NCI-H510A (cell line): ENCODE results near the gene GLOD5.
"Not testable (repeated sequence)": the region's sequence is repeated elsewhere in the genome, so short reads cannot be mapped to it uniquely, and the experiment has no call there.

Source experiments
- DNase-seq: peaks from one replicate; lab custom pipeline; 2025; lab: John Stamatoyannopoulos, UW

The GLOD5 gene

GRCh38 chrX:48793935-48794334, 32.4 kb downstream of the GLOD5 start:
- no peak for DNase-seq

- DNase-seq = no peak
These were observed 32.9 kb downstream of the GLOD5 start for GRCh38 chrX:48794340-48794910.

GRCh38 chrX:48794911-48795515, 33.5 kb downstream of the GLOD5 start:
- no peak for DNase-seq

DNA sequence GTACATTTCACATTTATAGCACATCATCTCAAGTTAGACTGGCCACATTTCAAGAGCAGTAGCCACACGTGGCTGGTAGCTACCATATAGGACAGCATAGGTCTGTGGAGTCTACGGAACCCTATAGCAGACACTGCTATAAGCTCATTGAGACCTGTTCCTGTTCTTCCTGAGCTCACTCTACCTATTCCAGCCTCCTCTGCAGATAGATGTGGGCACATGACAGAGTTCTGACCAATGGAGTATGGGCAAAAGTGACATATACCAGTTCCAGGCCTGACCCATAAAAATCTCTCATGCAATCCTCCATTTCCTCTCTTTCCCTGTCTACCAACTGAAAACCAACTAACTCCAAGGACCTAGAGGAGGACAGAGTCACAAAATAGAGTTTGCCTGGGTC, 36.8 kb downstream of the GLOD5 start:
- DNase-seq = no peak

GRCh38 chrX:48800574-48801279, 39.2 kb downstream of the GLOD5 start:
- DNase-seq = no peak

GRCh38 chrX:48801280-48802088, 39.9 kb downstream of the GLOD5 start, which contains the start of gene HDAC6:
Gene HDAC6 (plus strand): TSS chrX:48802067. CDS start chrX:48802693, 626 bp downstream.
- peak; percentile 97 for DNase-seq

DNA sequence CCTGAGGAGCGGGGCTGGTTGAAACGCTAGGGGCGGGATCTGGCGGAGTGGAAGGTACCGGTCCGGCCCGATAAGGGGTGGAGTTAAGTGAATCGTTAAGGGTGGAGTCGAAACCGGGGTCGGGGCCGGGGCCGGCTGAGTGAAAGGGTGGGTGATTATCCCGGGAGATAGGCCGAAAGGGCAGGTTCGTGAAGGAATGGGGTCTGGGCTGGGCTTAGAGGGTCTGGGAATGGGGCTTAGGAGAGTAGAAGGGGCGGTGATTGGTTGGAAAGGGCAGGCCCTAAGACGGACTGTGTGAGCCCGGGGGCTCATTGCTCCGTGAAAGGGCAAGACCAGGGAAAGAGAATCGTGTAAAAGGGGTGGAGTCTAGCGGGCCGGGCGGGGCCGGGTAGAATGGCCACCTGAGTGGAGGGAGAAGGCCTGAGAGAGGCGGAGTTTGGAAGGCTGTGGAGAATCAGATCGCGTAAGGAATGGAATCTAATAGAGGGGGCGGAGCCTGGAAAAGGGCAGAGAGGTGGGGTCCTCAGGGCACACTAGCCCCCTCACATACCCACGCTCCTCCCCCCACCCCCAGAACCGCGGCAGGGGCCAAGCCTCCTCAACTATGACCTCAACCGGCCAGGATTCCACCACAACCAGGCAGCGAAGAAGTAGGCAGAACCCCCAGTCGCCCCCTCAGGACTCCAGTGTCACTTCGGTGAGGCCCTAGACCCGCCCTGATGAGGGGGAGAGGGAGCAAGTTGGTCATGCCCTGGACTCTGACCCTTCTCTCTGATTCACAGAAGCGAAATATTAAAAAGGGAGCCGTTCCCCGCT, 40.8 kb downstream of the GLOD5 start:
- peak; percentile 62 for DNase-seq

DNA sequence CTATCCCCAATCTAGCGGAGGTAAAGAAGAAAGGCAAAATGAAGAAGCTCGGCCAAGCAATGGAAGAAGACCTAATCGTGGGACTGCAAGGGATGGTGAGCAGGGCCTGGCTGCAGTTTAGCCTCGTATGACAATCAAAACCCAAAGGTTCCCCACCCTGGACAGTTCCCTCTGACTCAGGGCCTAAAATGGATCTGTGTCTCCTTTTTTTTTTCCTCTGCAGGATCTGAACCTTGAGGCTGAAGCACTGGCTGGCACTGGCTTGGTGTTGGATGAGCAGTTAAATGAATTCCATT, 41.3 kb downstream of the GLOD5 start:
- DNase-seq = no peak

DNA sequence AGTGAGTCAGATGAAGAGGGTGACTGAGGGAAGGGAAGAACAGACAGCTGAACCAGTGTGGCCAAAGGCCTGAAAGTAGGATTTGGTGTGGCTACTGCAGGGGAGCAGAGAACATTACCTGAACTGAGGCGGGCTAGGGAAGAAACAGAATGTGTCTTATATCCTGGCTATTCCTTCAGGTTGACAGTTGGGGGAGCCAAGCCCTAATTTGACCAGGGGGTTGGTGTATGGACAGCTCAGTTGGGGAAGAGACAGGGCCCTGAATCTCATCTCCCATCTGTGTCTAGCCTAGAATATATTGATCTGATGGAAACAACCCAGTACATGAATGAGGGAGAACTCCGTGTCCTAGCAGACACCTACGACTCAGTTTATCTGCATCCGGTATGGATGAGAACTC, 44.5 kb downstream of the GLOD5 start:
- no peak for DNase-seq

DNA sequence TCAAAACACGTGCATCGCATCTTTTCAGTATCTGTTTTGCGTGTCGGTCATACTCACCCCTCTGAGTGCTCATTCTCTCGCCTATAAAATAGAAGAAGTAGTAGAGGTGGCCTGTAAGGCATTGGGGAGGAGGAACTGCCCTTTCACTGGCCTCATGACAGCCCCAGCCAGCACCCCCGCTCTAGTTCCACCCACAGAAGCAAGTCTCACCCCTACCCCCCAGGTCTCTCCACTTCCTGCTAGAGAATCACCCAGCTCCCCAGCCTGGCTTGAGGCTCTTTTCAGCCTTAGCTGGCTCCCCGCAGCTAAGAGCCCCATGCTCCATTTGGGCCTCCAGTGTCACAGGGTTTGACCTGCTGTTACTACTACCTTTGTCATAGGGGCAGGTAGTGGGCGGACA, 52.1 kb downstream of the GLOD5 start:
- no peak for DNase-seq

GRCh38 chrX:48814722-48815121, 53.2 kb downstream of the GLOD5 start:
- DNase-seq = no peak

DNA sequence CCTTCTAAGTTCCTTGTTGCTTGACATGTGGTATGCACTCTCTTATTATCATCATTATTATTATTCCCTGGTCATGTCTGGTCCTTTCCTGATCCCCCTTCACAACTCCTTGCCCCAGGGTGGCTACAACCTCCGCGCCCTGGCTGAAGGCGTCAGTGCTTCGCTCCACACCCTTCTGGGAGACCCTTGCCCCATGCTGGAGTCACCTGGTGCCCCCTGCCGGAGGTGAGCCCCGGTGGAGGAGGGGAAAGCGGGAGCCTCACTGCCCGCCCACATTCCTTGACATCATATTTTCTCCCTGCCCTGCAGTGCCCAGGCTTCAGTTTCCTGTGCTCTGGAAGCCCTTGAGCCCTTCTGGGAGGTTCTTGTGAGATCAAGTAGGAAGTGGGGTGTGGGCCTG, 53.7 kb downstream of the GLOD5 start:
- no peak for DNase-seq

GRCh38 chrX:48816014-48816810, 54.7 kb downstream of the GLOD5 start:
- DNase-seq = no peak

DNA sequence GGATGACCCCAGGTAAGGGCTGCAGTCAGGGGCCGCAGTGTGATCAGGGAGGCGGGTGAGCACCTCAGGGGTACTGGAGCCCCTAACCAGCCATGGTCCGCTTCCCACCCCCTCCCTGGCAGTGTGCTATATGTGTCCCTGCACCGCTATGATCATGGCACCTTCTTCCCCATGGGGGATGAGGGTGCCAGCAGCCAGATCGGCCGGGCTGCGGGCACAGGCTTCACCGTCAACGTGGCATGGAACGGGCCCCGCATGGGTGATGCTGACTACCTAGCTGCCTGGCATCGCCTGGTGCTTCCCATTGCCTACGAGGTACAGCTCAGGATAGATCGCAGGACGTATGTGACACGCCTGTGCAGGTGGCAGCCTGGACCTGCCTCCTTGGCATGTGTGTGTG, 56.6 kb downstream of the GLOD5 start:
- DNase-seq = no peak

DNA sequence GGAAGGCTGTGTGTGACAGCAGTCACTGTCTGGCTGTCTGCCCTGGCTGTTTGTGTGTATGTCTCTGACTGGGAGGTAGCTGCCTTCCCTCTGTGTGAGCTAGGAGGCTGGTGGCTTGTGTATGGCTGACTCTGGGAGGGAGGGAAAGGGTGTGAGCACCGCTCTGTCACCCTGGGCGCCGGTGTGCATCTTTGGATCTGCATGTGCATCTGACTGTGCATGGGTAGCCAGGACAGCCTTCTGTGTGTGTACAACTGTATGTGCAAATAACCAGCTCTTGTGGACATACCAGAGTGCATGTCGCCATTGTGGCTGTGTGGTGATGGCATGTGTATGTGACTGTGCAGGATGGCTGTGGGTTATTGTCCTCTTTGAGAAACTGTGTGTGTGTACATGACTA, 57.3 kb downstream of the GLOD5 start:
- no peak for DNase-seq

GRCh38 chrX:48819394-48819793, 57.8 kb downstream of the GLOD5 start:
- DNase-seq = not testable (repeated sequence)

GRCh38 chrX:48823053-48823452, 61.5 kb downstream of the GLOD5 start:
- DNase-seq = no peak
